Heart left ventricle (tissue), 13 donors: ENCODE results near the gene MRPL40.

Source experiments
- POLR2A ChIP-seq, 2 donors: fragments of 450-650 bp; IDR thresholded peaks; one replicate each; pipeline ENCODE4 v1.6.1; 2017; ENCODE audit warnings: antibody characterized with exemption in 2 of 2, mild to moderate bottlenecking in 2 of 2, moderate library complexity in 2 of 2
- TF ChIP-seq, protein P1 (sequence below), 12 donors: fragments of 200-600 bp; sonication (generic) in 4 of 12; IDR thresholded peaks; one replicate each; pipeline versions ENCODE4 v1.5.0 to v1.8.0; 2018 to 2022; ENCODE audit warnings: antibody characterized with exemption in 12 of 12, mild to moderate bottlenecking in 5 of 12
- donor health status: ischemic (EF 13 %, LVEDD 7.1; RV severe dilation, severe dysfunction).
- donor health status: DM: no; HTN: yes; CAD: no.
- donor health status: DM: no; HTN: no; CAD: no.
- donor health status: ischemic (EF 25% LVEDD 6.9; RV normal size, moderate dysfunction).
- donor health status: ischemic (EF 25% LVEDD 5.7; RV mildly dilated, moderate dysfunction).
- donor health status: ischemic (EF 35%, LVEDD 5.7; RV mildly dilated, moderate dysfunction).
- donor health status: nonischemic (EF 11% LVEDD 7.7; RV severe dilation, severe dysfunction).
- donor health status: DM: yes; HTN: yes; CAD: no.
- donor health status: PGD.
- donor health status: ischemic (EF 29% LVEDD 5.4; RV normal size, mild dysfunction).
- donor health status: nonischemic (EF 23%, LVEDD 6.1; RV moderate dilation, normal function).

DNA sequence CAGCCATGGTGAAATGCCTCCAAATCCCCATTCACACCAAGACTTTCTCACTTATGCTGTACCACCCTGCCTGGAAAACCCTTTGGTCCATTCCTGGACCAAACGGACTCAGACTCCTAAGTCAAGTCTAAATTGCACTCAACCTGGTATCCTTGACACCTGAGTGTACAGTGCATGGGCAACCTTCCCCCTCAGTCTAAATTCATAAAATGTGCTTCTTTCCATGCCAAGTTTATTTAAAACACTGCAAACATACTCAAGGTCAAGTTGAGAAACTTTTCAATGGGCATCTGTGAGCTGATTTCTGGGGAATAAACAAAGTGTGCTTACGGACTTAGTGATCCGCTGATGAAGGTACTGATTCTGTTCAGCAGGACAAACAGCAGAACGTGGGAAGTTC, 27.2 kb upstream of the MRPL40 start:
- TF ChIP-seq, protein P1, sequence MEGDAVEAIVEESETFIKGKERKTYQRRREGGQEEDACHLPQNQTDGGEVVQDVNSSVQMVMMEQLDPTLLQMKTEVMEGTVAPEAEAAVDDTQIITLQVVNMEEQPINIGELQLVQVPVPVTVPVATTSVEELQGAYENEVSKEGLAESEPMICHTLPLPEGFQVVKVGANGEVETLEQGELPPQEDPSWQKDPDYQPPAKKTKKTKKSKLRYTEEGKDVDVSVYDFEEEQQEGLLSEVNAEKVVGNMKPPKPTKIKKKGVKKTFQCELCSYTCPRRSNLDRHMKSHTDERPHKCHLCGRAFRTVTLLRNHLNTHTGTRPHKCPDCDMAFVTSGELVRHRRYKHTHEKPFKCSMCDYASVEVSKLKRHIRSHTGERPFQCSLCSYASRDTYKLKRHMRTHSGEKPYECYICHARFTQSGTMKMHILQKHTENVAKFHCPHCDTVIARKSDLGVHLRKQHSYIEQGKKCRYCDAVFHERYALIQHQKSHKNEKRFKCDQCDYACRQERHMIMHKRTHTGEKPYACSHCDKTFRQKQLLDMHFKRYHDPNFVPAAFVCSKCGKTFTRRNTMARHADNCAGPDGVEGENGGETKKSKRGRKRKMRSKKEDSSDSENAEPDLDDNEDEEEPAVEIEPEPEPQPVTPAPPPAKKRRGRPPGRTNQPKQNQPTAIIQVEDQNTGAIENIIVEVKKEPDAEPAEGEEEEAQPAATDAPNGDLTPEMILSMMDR (IDR thresholded peaks at IDR 0.05): no peak
- TF ChIP-seq POLR2A (IDR thresholded peaks at IDR 0.05): no peak
